Activated CD4-positive, alpha-beta T cell treated with anti-CD3 and anti-CD28 coated beads, Interleukin-2, amount 50 U/mL, for 48 hours (primary cell): ENCODE data around the gene SKP2.

Experiments used
- DNase-seq, 2 experiments: peaks; one replicate each; pipeline ENCODE4 v3.0.0-alpha.2; 2020

SKP2 gene

DNA sequence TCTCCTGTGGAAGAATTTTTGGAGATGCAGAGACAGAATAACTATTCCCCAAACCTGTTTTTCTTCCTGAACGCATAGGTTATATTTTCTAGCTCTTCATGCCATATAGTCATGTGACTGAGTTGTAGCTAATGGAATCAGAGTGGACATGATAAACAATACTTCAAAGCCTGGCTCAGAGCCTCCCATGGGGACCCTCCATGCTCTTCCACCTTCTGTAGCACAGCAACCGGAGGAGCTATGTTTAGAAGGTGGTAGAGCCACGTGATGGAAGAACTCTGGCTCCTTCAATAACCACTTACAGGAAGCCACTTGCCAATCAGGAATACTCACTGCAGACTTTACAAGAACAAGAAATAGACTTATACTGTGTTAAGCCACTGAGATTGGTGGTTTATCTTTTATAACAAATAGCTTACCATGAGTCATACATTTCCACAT is 50.6 kb downstream of the SKP2 start:
- no peak for DNase-seq

DNA sequence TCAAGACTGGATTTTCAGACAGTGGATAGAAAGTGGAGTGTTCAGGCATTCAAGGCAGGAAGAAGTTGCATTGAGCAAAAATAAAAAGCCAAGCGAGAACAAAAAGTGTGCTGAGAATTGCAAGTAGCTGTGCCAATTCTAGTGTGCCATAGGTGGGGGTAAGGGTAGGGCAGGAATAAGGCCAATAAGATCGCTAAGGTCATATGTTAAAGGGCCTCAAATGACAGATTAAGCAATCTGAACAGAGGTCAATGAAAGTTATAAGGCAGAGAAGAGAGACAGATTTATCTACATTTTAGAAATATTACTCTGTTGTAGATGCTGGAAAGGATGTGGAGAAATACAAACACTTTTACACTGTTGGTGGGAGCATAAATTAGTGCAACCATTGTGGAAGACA is 53.4 kb downstream of the SKP2 start:
- DNase-seq, result no peak

DNA sequence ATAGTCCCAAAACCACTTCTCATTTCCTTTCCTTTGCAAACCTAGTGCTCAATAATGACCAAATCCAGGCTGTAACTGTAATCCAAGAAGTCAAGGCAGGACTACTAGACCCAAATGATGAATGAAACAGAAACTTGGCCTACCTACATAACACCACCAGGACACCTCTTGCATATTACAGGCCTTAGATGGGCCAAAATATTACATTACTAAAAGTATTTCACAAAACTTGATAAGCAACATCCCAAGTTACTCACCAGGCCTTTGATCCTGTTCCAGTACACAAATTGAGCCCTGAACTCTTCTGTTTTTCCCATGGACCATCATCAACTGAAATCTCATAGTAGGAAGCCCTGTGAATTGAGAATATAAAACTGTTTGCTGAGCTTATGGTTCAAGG is 55.0 kb downstream of the SKP2 start:
- DNase-seq, result no peak

DNA sequence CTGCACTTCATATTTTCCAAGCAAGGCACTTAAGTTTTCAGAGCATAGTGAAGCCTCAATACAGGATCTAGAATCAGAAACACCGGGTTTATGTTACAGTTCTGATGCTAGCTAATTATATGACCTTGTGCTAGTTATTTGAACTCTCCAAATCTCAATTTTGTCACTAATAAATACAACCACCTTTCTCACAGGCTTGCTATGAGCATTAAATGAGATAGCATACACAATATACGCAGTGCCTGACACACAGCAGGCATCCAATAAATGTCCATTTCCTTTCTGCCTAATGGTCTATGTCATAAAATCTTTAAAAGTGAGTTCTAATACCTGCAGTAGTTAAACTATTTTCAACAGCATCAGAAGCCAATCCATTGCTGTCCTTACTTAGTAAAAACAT is 56.9 kb downstream of the SKP2 start:
- DNase-seq, result no peak

DNA sequence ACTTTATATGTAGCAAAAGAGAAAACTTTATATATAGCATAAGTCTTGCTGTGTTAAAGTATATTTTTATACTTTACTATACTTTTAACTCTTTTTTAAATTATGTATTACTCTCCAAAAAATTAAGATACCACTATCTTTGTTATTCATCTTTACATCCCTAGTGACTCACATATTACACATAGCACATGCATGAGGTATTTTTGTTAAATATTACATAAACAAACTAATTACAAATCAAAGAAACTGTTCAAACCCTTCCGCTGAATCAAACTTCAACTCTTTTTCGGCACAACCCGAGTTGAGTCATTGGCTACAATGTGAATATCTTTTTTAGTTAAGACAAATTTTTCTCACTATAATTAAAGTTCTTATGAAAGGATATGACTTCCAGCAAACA is 57.8 kb downstream of the SKP2 start:
- DNase-seq, result no peak

DNA sequence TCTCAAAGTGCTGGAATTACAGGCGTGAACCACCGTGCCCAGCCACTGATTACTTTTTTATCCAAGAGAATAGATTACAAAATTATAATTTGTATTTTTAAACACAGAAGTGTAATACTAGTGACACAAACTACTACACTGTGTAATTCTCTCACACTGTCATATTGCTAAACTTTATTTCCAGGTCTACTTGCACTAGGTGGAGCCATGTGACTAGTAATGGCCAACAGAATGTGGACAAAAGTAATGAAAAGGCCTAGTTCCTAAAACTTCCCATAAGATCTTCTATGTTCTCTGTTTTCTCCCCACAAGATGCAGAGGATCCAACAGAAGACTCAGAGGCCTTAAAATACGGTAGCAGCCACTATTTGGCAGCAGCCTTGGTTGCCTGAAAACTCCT is 62.5 kb downstream of the SKP2 start:
- no peak for DNase-seq

DNA sequence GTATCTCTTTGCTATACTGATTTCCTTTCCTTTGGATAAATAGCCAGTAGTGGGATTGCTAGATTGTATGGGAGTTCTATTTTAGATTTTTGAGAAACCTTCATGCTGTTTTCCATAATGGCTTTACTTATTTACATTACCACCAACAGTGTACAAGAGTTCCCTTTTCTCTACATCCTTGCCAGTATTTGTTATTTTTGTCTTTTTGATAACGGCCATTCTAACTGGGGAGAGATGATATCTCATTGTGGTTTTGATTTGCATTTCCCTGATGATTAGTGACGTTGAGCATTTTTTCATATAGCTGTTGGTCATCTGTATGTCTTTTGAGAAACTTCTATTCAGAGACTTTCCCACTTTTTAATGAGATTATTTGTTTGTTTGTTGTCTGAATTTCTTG is 64.0 kb downstream of the SKP2 start:
- no peak for DNase-seq

DNA sequence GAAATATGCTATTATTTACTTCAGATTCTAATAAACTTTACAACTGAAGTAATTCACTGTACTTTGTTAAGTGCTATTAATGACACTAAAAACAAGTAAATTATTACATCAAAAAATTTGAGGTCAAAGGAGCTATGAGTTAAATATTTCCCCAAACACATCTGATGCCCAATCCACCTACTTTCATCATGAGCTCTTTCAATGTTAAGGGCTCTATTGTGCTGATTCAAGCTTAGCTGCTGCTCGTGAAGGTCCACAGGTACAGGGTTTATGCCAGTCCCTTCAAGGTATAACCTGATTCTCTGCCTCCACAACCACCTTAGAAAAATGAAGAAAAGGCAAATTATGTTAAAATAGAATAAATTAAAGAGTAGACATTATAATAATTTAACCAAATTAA is 65.7 kb downstream of the SKP2 start:
- no peak for DNase-seq

DNA sequence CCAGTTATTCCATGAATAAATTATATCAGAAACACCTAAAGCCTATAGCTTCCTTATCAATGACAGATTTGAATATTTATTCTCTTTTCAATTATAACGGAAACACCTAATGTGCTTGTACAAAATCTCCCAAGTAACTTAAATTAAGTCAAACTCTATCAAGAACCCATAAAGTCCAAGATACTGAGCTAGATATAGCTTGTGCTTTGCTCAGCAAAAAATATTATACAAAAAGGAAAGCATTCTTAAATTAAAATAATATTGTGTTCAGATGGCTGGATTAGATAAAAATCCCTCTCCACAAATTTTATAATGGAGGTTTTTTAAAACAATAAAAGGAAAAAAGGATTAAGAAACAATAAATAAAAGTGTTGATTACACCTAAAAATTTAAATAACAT is 66.1 kb downstream of the SKP2 start:
- DNase-seq, result no peak

DNA sequence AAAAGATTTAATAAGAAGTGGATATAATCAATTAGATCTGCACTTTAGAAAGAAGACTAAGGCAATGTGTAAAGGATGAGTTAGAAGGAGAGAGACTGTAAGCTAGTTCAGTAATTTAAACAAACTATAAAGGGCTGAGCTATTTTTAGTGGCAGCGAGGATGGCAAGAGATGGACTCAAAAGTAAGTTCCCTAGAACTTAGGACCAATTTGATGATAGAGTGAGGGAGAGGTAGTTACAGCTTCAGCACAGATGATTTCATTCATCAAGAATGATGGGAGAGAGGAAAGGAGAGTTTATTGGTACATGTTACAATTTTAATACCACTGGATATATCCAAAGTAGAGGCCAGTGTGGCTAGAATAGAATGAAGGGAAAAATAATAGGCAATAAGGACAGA is 70.7 kb downstream of the SKP2 start:
- DNase-seq, result no peak

DNA sequence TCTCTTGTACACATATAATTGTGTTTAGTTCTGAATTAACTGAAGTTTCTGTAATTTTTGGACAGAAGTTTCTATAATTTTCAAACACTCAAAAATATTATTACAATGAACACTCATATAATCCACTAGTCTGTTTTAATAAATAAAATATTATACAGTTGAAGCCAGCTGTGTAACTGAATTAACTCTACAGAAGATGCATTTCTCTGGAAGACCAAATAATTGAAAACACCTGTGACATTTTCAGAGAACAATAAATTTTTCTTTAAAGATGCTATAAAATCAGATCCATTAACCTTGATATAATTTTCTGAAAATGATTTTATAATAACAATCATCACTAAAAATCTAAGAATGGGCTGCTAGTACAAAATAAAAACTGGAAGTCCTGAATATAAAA is 75.1 kb downstream of the SKP2 start:
- DNase-seq, result no peak

DNA sequence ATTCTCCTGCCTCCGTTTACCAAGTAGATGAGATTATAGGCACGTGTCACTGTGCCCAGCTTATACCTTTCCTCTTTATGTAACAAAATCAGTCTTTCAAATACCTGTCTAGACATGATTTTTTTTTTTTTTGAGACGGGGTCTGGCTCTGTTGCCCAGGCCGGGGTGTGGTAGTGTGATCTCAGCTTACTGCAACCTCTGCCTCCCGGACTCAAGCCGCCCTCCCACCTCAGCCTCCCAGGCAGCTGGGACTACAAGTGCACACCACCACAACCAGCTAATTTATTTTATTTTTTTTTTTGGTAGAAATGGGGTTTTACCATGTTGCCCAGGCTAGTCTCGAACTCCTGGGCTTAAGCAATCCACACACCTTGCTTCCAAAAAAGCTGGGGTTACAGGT is 76.6 kb downstream of the SKP2 start:
- no peak for DNase-seq

DNA sequence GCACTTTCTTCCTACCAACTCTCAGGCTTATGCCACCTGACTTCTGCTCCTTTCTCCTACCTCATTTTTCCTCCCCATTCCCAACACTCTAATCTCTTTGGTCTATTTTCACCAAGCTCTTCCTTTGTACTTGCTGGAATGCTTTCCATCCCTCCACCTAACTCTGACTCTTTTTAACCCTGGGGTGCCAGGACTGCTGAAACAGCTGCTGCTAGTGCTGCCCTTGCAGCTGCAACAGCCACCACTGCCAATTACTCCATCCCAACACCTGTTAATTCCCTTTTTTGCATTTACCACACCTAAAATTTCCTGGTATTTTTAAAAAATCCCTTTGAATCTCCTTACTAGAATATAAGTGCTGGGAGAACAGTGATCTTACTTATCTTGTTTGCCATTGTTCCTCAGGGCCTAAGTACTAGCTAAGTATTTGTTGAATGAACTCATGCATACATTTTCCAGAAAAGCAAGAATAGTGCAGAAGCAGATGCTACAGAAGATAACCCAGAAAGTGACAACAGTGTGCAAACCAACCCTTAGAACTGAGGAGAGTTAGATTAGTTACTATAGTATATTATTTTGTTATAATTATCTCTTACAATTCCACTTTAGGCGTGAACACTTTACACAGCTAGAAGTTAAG is 78.4 kb downstream of the SKP2 start:
- no peak for DNase-seq

DNA sequence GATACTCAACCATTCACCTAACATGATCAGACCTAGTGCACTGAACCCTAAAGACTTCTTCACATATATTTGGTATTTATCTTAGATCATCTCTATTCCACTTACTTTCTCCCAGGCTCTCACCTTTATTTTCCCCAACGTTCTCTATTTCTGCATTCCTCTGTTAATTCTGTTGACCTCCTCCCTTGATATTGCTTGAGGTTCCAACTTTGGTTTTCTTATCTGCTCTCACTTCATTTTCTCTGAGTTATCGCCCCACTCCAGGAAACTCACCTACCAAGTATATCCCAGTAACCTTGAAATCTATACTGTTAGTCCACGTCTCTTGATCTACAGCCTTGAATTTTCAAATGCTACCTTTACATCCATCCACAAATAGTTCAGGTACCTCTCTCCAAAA is 80.6 kb downstream of the SKP2 start:
- no peak for DNase-seq
